ENCODE results near the gene PDE3A.

PDE3A gene

DNA sequence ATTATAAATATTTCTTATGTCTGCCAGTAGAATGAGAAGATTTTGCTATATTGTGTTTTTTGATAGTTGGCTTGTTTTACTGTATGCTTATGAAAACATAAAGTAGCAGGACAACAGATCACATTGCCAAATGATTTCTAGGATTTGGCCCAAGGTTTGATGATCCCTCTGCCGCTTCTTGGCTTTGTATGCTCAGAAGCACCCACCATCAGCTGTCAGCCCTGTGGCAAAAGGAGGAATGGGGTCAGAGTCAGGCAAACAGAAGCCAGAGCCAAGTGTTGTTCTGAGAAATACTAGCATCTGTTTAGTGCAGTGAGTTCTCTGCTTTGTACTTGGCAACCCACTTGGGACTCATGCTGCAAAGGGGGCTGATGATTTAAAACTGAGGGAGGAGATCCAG lies 152.2 kb downstream of the PDE3A start:
- Histone ChIP-seq H3K9ac (no peak overlapping the region), H2AFZ (no peak overlapping the region), H3K27ac (no peak overlapping the region), H3K27me3 (ENCODE audit: control insufficient read depth, insufficient read depth, low read length) (no peaks in the 10 kb centered on the region), H3K4me2 (ENCODE audit: low read length) (no peak overlapping the region), H3K79me2 (no peaks in the 10 kb centered on the region), H3K4me1 (no peaks in the 10 kb centered on the region), H3K36me3 (ENCODE audit: control insufficient read depth, insufficient read depth, low read length) (no peaks in the 10 kb centered on the region), H3K9me3 (ENCODE audit: control insufficient read depth, low read length) (no peaks in the 10 kb centered on the region), H3K4me3 (ENCODE audit: low read depth, low read length) (no peak overlapping the region)
- no peak for TF ChIP-seq CTCF (IDR thresholded peaks at IDR 0.05)

GRCh38 chr12:20523658-20524057 lies 155.3 kb downstream of the PDE3A start:
- Histone ChIP-seq H3K9me3 (ENCODE audit: control insufficient read depth, low read length) (no peaks in the 10 kb centered on the region), H3K4me3 (ENCODE audit: low read depth, low read length) (no peak overlapping the region), H3K27me3 (ENCODE audit: control insufficient read depth, insufficient read depth, low read length) (no peaks in the 10 kb centered on the region), H2AFZ (no peak overlapping the region), H3K27ac (no peak overlapping the region), H3K4me2 (ENCODE audit: low read length) (no peak overlapping the region), H3K4me1 (no peaks in the 10 kb centered on the region), H3K79me2 (no peaks in the 10 kb centered on the region), H3K9ac (no peak overlapping the region), H3K36me3 (ENCODE audit: control insufficient read depth, insufficient read depth, low read length) (no peaks in the 10 kb centered on the region)
- no peak for TF ChIP-seq CTCF (IDR thresholded peaks at IDR 0.05)

DNA sequence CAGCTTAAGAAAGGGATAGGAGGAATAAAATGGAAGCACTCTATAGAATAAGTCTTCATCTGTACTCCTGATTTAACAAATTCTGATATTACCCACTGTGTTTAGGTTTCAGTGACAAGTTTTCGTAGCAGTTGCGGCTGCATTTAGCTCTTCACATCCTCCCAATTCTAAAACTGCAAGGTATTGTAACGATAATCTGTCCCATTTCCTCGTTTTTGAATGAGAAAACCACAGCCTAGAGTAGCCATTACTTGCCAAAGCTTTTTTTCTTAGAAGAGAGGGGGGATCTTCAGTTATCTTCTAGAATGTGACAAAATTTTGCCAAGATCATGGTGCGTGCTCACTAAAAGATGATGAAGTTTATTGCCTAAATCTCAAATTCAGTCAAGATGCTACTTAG lies 155.8 kb downstream of the PDE3A start:
- no peaks in the 10 kb centered on the region for H3K4me1 ChIP-seq

DNA sequence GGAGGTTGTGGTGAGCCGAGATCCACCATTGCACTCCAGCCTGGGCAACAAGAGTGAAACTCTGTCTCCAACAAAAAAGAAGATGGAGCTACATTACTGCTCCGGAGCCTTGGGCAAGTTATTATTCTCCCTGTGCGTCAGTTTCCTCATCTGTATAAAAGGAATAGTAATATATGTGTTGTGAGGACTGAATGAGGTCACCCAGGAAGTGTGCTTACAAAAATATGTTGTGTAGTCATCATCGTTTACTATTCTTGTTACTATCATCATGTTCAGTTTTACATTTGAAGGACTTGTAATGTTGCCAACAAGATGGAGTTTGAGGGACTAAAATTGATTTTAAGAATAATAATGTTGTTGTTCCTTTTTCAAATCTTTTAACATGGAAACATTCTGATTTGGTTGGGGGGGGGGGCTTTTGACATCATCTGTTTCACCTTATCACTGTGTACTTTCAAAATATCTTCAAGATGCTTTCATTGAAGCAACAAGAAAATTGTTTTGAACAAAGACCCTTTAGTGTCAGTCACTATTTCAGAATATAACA lies 156.8 kb downstream of the PDE3A start:
- Histone ChIP-seq H3K36me3 (ENCODE audit: control insufficient read depth, insufficient read depth, low read length) (no peaks in the 10 kb centered on the region), H3K4me2 (ENCODE audit: low read length) (no peak overlapping the region), H3K27me3 (ENCODE audit: control insufficient read depth, insufficient read depth, low read length) (no peaks in the 10 kb centered on the region), H3K27ac (no peak overlapping the region), H3K9me3 (ENCODE audit: control insufficient read depth, low read length) (no peaks in the 10 kb centered on the region), H3K9ac (no peak overlapping the region), H3K4me1 (no peaks in the 10 kb centered on the region), H3K79me2 (no peaks in the 10 kb centered on the region), H2AFZ (no peak overlapping the region), H3K4me3 (ENCODE audit: low read depth, low read length) (no peak overlapping the region)
- TF ChIP-seq CTCF (IDR thresholded peaks at IDR 0.05) = no peak

More for the DNA sequence above, 155.8 kb downstream of the PDE3A start:
- no peak overlapping the region for H3K4me3 ChIP-seq (ENCODE audit: low read depth, low read length)
- TF ChIP-seq CTCF (IDR thresholded peaks at IDR 0.05) = no peak
- no peak overlapping the region for H2AFZ ChIP-seq
- no peak overlapping the region for H3K9ac ChIP-seq
- H3K79me2 ChIP-seq = no peaks in the 10 kb centered on the region
- H3K4me2 ChIP-seq (ENCODE audit: low read length) = no peak overlapping the region
- no peaks in the 10 kb centered on the region for H3K27me3 ChIP-seq (ENCODE audit: control insufficient read depth, insufficient read depth, low read length)
- no peaks in the 10 kb centered on the region for H3K9me3 ChIP-seq (ENCODE audit: control insufficient read depth, low read length)
- no peaks in the 10 kb centered on the region for H3K36me3 ChIP-seq (ENCODE audit: control insufficient read depth, insufficient read depth, low read length)
- no peak overlapping the region for H3K27ac ChIP-seq

- no peaks in the 10 kb centered on the region for H3K36me3 ChIP-seq (ENCODE audit: control insufficient read depth, insufficient read depth, low read length)
- H2AFZ ChIP-seq = no peak overlapping the region
- no peak overlapping the region for H3K4me3 ChIP-seq (ENCODE audit: low read depth, low read length)
- H3K4me1 ChIP-seq = no peaks in the 10 kb centered on the region
- H3K4me2 ChIP-seq (ENCODE audit: low read length) = no peak overlapping the region
- H3K27me3 ChIP-seq (ENCODE audit: control insufficient read depth, insufficient read depth, low read length) = no peaks in the 10 kb centered on the region
- H3K27ac ChIP-seq = no peak overlapping the region
- H3K9me3 ChIP-seq (ENCODE audit: control insufficient read depth, low read length) = no peaks in the 10 kb centered on the region
- no peak for TF ChIP-seq CTCF (IDR thresholded peaks at IDR 0.05)
- H3K79me2 ChIP-seq = no peaks in the 10 kb centered on the region
- H3K9ac ChIP-seq = no peak overlapping the region
These were observed 159.3 kb downstream of the PDE3A start for GRCh38 chr12:20527417-20528163.
